ENCODE measurements around the gene FAM118A.

- no peak for TF ChIP-seq CTCF (IDR thresholded peaks at IDR 0.05)
- no peak for TF ChIP-seq POLR2A (IDR thresholded peaks at IDR 0.05)
Observed at GRCh38 chr22:45358127-45358526, 48.4 kb downstream of the FAM118A start.
